Measurements from ENCODE around the gene MLLT6. TPM values are rescaled to one million over a fixed set of nuclear protein-coding genes. Genes with fewer than 3 reads are reported as not detected.
A peak's percentile ranks its signal among the peaks of the same experiment; 100 is the strongest.

MLLT6 gene
- total RNA-seq (2014; rRNA removed) = 24.7 and 28.7 TPM in 2 replicates
- percentile 72 among the genes with signal in this experiment for Bru-seq, nascent RNA
- percentile 84 among the genes with signal in this experiment for BruChase-seq, experiment 1, labeled RNA remaining after a 6-hour chase
- percentile 80 among the genes with signal in this experiment for BruChase-seq, experiment 2, labeled RNA remaining after a 2-hour chase
- long read RNA-seq, transcript MLLT6-205 (1 exons, 2,937 nt) = major isoform, 45 of 87 reads
- long read RNA-seq, partial matches to known transcripts = 8 of 87 reads
- long read RNA-seq, other reads (novel, unspliced or antisense) = 34 of 87 reads

- peak; percentile 63 for DNase-seq
- no peaks in the 10 kb centered on the region for H3K9me3 ChIP-seq (ENCODE audit: low read length)
- ChIA-PET POLR2A (ENCODE audit: unreplicated experiment) (no interaction called here), CTCF (no interaction called here)
- ATAC-seq = peak; percentile 10
- H3K4me1 ChIP-seq (ENCODE audit: insufficient read depth, low read length) = peaks cover 28% of the 10 kb centered on the region
- H4K20me1 ChIP-seq (ENCODE audit: low read length) = no peaks in the 10 kb centered on the region
- peak within 1 kb of the TSS; percentile 80 for H3K9ac ChIP-seq (ENCODE audit: low read length)
- no TSS peak for BruUV-seq (replicated peaks)
- intact Hi-C loops (cut with micrococcal nuclease) = no loop called here
- H3F3A ChIP-seq (ENCODE audit: low read length, unreplicated experiment) = no peaks in the 10 kb centered on the region
- no peaks in the 10 kb centered on the region for H3K9me2 ChIP-seq (replicated peaks; ENCODE audit: low read length)
- H3K79me2 ChIP-seq (ENCODE audit: low read length) = peaks cover 35% of the 10 kb centered on the region
- no peaks in the 10 kb centered on the region for H3K36me3 ChIP-seq (ENCODE audit: low read depth, low read length)
- no peaks in the 10 kb centered on the region for H3K27me3 ChIP-seq (ENCODE audit: low read length)
- peak within 1 kb of the TSS; percentile 36; the same call in 1 of the 2 replicates for H3K27ac ChIP-seq (ENCODE audit: low read length)
- H2AFZ ChIP-seq (ENCODE audit: low read length) = peak within 1 kb of the TSS; percentile 97
- peak within 1 kb of the TSS; percentile 96 for H3K4me2 ChIP-seq (ENCODE audit: low read length)
- TF ChIP-seq EZH2 (IDR thresholded peaks at IDR 0.05; ENCODE audit: low read length, unreplicated experiment) (no peak), EZH2phosphoT487 (IDR thresholded peaks at IDR 0.05; ENCODE audit: borderline replicate concordance, low read length) (no peak), CTCF (conservative IDR thresholded peaks at IDR 0.05; ENCODE audit: low read depth, low read length) (no peak)
- H3K4me3 ChIP-seq (ENCODE audit: low read length) = peak within 1 kb of the TSS; percentile 92
These were observed at the start of gene MLLT6 for GRCh38 chr17:38704606-38705522. Gene MLLT6 (plus strand): TSS chr17:38705273. CDS start chr17:38705633, 360 bp downstream.

GRCh38 chr17:38656959-38657823 is 47.9 kb upstream of the MLLT6 start:
- CTCF ChIA-PET = interaction anchor here (0.6 kb wide), 1 partner anchor 99 kb away, joined by 7 read pairs; no protein-coding TSS in a partner anchor

More at GRCh38 chr17:38656959-38657823, 47.9 kb upstream of the MLLT6 start:
- H3K27ac ChIP-seq (ENCODE audit: low read length) = no peak overlapping the region
- POLR2A ChIA-PET (ENCODE audit: unreplicated experiment) = no interaction called here
- no peak for DNase-seq
- no peaks in the 10 kb centered on the region for H4K20me1 ChIP-seq (ENCODE audit: low read length)
- BruUV-seq (replicated peaks) = no TSS peak
- intact Hi-C loops (cut with micrococcal nuclease) = no loop called here
- H3K79me2 ChIP-seq (ENCODE audit: low read length) = no peaks in the 10 kb centered on the region
- H3K4me2 ChIP-seq (ENCODE audit: low read length) = no peak overlapping the region
- H3K36me3 ChIP-seq (ENCODE audit: low read depth, low read length) = no peaks in the 10 kb centered on the region
- ATAC-seq = no peak
- H3K9ac ChIP-seq (ENCODE audit: low read length) = no peak overlapping the region
- no peaks in the 10 kb centered on the region; the same call in 1 of the 2 replicates for H3K27me3 ChIP-seq (ENCODE audit: low read length)
- H2AFZ ChIP-seq (ENCODE audit: low read length) = no peak overlapping the region
- no peaks in the 10 kb centered on the region for H3F3A ChIP-seq (ENCODE audit: low read length, unreplicated experiment)
- H3K9me2 ChIP-seq (replicated peaks; ENCODE audit: low read length) = no peaks in the 10 kb centered on the region
- no peaks in the 10 kb centered on the region for H3K4me1 ChIP-seq (ENCODE audit: insufficient read depth, low read length)
- H3K4me3 ChIP-seq (ENCODE audit: low read length) = no peak overlapping the region
- H3K9me3 ChIP-seq (ENCODE audit: low read length) = no peaks in the 10 kb centered on the region
- TF ChIP-seq EZH2 (IDR thresholded peaks at IDR 0.05; ENCODE audit: low read length, unreplicated experiment) (no peak), CTCF (conservative IDR thresholded peaks at IDR 0.05; ENCODE audit: low read depth, low read length) (no peak), EZH2phosphoT487 (IDR thresholded peaks at IDR 0.05; ENCODE audit: borderline replicate concordance, low read length) (no peak)
